Kidney tubule cell (primary cell): ENCODE results near the gene EIF3L.

Experiments used
- DNase-seq: peaks from one replicate; pipeline ENCODE4 v3.0.0-alpha.2; 2018; ENCODE audit warnings: low spot score

The EIF3L gene

GRCh38 chr22:37927637-37927936, 78.4 kb downstream of the EIF3L start:
- no peak for DNase-seq

GRCh38 chr22:37929390-37929789, 80.2 kb downstream of the EIF3L start:
- DNase-seq, result no peak

- DNase-seq, result peak; percentile 27
Observed at GRCh38 chr22:37930270-37930951, 81.2 kb downstream of the EIF3L start.

GRCh38 chr22:37930952-37931440, 81.8 kb downstream of the EIF3L start:
- DNase-seq, result peak; percentile 13

- DNase-seq, result no peak
Observed at GRCh38 chr22:37931893-37932389, 82.7 kb downstream of the EIF3L start.

GRCh38 chr22:37932401-37932800, 83.2 kb downstream of the EIF3L start:
- no peak for DNase-seq

- no peak for DNase-seq
Observed at GRCh38 chr22:37932821-37933578, 83.8 kb downstream of the EIF3L start.

GRCh38 chr22:37933711-37934376, 84.6 kb downstream of the EIF3L start:
- peak; percentile 94 for DNase-seq
